Hepatocyte (in vitro differentiated cells): ENCODE measurements around the gene LY6G6C. TPM values are rescaled to one million over a fixed set of nuclear protein-coding genes. Genes with fewer than 3 reads are reported as not detected.

Experiments
- DNase-seq: peaks from one replicate; pipeline ENCODE4 v3.0.0-alpha.2; 2016; ENCODE audit warnings: low spot score
- H2AFZ ChIP-seq: fragments of 200-600 bp; sonication (generic); 2 replicates; pipeline ENCODE4 v1.6.0; 2016; ENCODE audit warnings: antibody characterized with exemption, mild to moderate bottlenecking
- H3K27ac ChIP-seq: fragments of 200-600 bp; sonication (generic); 2 replicates; pipeline ENCODE4 v1.5.1; 2016; ENCODE audit warnings: mild to moderate bottlenecking
- H3K27me3 ChIP-seq: fragments of 200-600 bp; sonication (generic); 2 replicates; pipeline ENCODE4 v1.6.1; 2016
- H3K36me3 ChIP-seq: fragments of 200-600 bp; sonication (generic); replicated peaks from 2 replicates; pipeline ENCODE4 v1.5.1; 2016; ENCODE audit warnings: low read depth; ENCODE audit not compliant: insufficient read depth
- H3K4me1 ChIP-seq: fragments of 200-600 bp; sonication (generic); 2 replicates; pipeline ENCODE4 v1.5.1; 2016; ENCODE audit warnings: mild to moderate bottlenecking, moderate library complexity; ENCODE audit not compliant: insufficient read depth
- H3K4me2 ChIP-seq: fragments of 200-600 bp; sonication (generic); 2 replicates; pipeline ENCODE4 v1.6.0; 2016
- H3K4me3 ChIP-seq: fragments of 200-600 bp; sonication (generic); 2 replicates; pipeline ENCODE4 v1.5.1; 2016; ENCODE audit warnings: mild to moderate bottlenecking
- H3K79me2 ChIP-seq: fragments of 200-600 bp; sonication (generic); 2 replicates; pipeline ENCODE4 v1.6.0; 2017; ENCODE audit warnings: mild to moderate bottlenecking
- H3K9me2 ChIP-seq: fragments of 200-600 bp; sonication (generic); replicated peaks from 2 replicates; pipeline ENCODE4 v1.6.0; 2017; ENCODE audit warnings: mild to moderate bottlenecking; ENCODE audit not compliant: insufficient read depth
- H3K9me3 ChIP-seq: fragments of 200-600 bp; sonication (generic); 2 replicates; pipeline ENCODE4 v1.5.1; 2016; ENCODE audit warnings: low read depth, mild to moderate bottlenecking
- H4K20me1 ChIP-seq: fragments of 200-600 bp; sonication (generic); 2 replicates; pipeline ENCODE4 v1.6.0; 2016; ENCODE audit warnings: mild to moderate bottlenecking; ENCODE audit not compliant: insufficient read depth, poor library complexity, severe bottlenecking
- CTCF ChIP-seq: fragments of 200-600 bp; sonication (generic); IDR thresholded peaks from 2 replicates; pipeline ENCODE4 v1.5.1; 2016; ENCODE audit warnings: antibody characterized with exemption, mild to moderate bottlenecking; ENCODE audit not compliant: poor library complexity
- EZH2 ChIP-seq: fragments of 200-600 bp; sonication (generic); IDR thresholded peaks from 2 replicates; pipeline ENCODE4 v1.6.1; 2016; ENCODE audit warnings: antibody characterized with exemption, mild to moderate bottlenecking, borderline replicate concordance
- EZH2phosphoT487 ChIP-seq: fragments of 200-600 bp; sonication (generic); IDR thresholded peaks from one replicate; pipeline ENCODE4 v1.6.1; 2018; ENCODE audit warnings: antibody characterized with exemption, mild to moderate bottlenecking, low read depth, moderate library complexity; ENCODE audit not compliant: unreplicated experiment, severe bottlenecking
- WGBS: methylation state at CpG from one replicate; pipeline ENCODE4 v1.1.6; 2016; ENCODE audit warnings: low lambda C conversion rate; ENCODE audit errors: missing lambda C conversion rate; 5-methylcytosine and 5-hydroxymethylcytosine counted together
- polyA plus RNA-seq: library from polyadenylated mRNA; unstranded; fragments of >200 nt; fragmentation: Nextera tagmentation; extraction: Ambion mirVana; gene quantifications from 2 replicates; pipeline ENCODE4 v1.2.1, GENCODE V29; 2016
- total RNA-seq: library from RNA; depleted of rRNA; stranded (reverse); fragments of >200 nt; gene quantifications from 2 replicates; pipeline ENCODE4 v1.2.3, GENCODE V29; 2014

Gene LY6G6C
- total and polyA plus RNA-seq, 2 experiments from 2014 or later, result 0.30 TPM; not detected in 1

GRCh38 chr6:31702819-31703716 lies 18.5 kb downstream of the LY6G6C start, which contains the start of gene ABHD16A:
ABHD16A (minus strand) TSS chr6:31703324; CDS start chr6:31703281, 43 bp downstream.
- Histone ChIP-seq H3K27me3 (no peaks in the 10 kb centered on the region), H3K9me3 (no peaks in the 10 kb centered on the region), H3K27ac (peak within 1 kb of the TSS; percentile 96), H3K79me2 (peaks cover 45% of the 10 kb centered on the region), H3K4me3 (peak within 1 kb of the TSS; percentile 65), H3K9me2 (no peaks in the 10 kb centered on the region), H3K4me1 (peaks cover 26% of the 10 kb centered on the region), H2AFZ (peak within 1 kb of the TSS; percentile 82), H4K20me1 (peaks cover 5% of the 10 kb centered on the region), H3K36me3 (no peaks in the 10 kb centered on the region), H3K4me2 (peak within 1 kb of the TSS; percentile 97)
- peak; percentile 99 for DNase-seq
- 4% methylated on average over 49 of the region's 54 CpGs for WGBS
- no peak for TF ChIP-seq CTCF
- no peak for TF ChIP-seq EZH2phosphoT487
- no peak for TF ChIP-seq EZH2

DNA sequence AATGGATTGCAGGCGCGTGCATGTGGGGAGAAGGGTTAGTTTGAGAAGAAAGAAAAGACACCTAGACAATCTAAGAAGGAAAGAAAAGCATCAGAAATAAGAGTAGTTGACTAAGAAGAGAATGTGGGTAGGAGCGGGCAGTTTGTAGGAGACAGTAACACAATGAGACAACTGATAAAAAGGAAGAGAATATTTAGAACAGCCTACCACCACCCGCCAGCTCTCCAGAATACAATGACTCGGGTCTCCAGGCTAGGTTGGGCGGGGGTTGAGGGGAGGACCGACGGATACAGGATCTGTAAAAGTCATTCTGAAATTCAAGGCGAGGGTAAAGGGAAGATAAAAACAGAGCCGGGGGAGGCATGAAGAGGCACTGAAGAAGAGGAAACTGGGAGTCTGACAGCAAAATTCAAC lies 19.1 kb downstream of the LY6G6C start:
- Histone ChIP-seq H3K4me3 (peak overlapping the region; percentile 65), H3K4me2 (peak overlapping the region; percentile 97), H3K27ac (peak overlapping the region; percentile 96), H4K20me1 (peaks cover 5% of the 10 kb centered on the region), H3K9me2 (no peaks in the 10 kb centered on the region), H2AFZ (peak overlapping the region; percentile 47), H3K79me2 (peaks cover 51% of the 10 kb centered on the region), H3K4me1 (peaks cover 26% of the 10 kb centered on the region), H3K9me3 (no peaks in the 10 kb centered on the region), H3K27me3 (no peaks in the 10 kb centered on the region), H3K36me3 (no peaks in the 10 kb centered on the region)
- DNase-seq, result no peak
- 4% methylated on average over 10 of the region's 10 CpGs for WGBS
- TF ChIP-seq EZH2phosphoT487 (no peak), EZH2 (no peak), CTCF (no peak)

- Histone ChIP-seq H3K36me3 (no peaks in the 10 kb centered on the region), H3K4me2 (peak overlapping the region; percentile 97), H3K27me3 (no peaks in the 10 kb centered on the region), H3K9me2 (no peaks in the 10 kb centered on the region), H3K27ac (peak overlapping the region; percentile 96), H3K79me2 (peaks cover 56% of the 10 kb centered on the region), H2AFZ (peak overlapping the region; percentile 47), H3K9me3 (no peaks in the 10 kb centered on the region), H3K4me1 (peaks cover 26% of the 10 kb centered on the region), H3K4me3 (peak overlapping the region; percentile 65), H4K20me1 (peaks cover 5% of the 10 kb centered on the region)
- no peak for TF ChIP-seq EZH2phosphoT487
- no peak for TF ChIP-seq EZH2
- TF ChIP-seq CTCF, result no peak
- 38% methylated on average over 7 of the region's 7 CpGs for WGBS
- DNase-seq, result no peak
Measured at GRCh38 chr6:31701666-31702404, 19.7 kb downstream of the LY6G6C start.
